Upper lobe of left lung (tissue), 4 donors: Measurements from ENCODE around the gene SLC16A9.

Source experiments
- CTCF ChIP-seq, 6 experiments: fragments of 450-650 bp in 4 of 6; fragments of 200-600 bp in 2 of 6; sonication (generic) in 2 of 6; IDR thresholded peaks; one replicate each; pipeline ENCODE4 v1.5.1; 2016 to 2019; ENCODE audit warnings: antibody characterized with exemption in 6 of 6
- POLR2A ChIP-seq, 4 donors: fragments of 450-650 bp; IDR thresholded peaks; one replicate each; pipeline ENCODE4 v1.5.1; 2016 to 2017; ENCODE audit warnings: antibody characterized with exemption in 4 of 4, mild to moderate bottlenecking in 2 of 4

DNA sequence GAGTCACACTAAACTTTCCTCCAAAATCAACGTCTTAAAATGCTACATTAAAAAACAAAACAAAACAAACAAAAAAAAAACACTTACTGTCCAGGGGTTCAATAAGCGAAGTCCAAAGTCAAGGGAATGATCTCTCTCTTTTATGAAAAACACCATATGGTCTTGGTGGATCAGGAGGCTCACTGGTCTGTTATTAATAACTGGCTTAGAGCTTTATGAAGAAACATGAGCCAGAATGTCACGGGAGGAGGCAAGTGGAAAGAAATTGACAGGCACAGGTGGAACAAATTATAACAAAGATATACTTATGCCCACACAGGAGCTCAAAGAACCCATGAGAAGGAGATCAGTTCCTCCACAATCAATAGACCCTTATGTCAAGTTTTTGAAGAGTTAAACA lies 43.6 kb upstream of the SLC16A9 start, which contains the start of gene MRLN:
- TF ChIP-seq CTCF (IDR thresholded peaks at IDR 0.05): no peak
- TF ChIP-seq POLR2A (IDR thresholded peaks at IDR 0.05): no peak
